GM12892 (cell line): Measurements from ENCODE around the gene COL16A1.

Source experiments
- POLR2A ChIP-seq: IDR thresholded peaks from 2 replicates; pipeline ENCODE4 v1.6.1; 2011; ENCODE audit warnings: low read depth, low read length, control low read depth
- POLR2AphosphoS5 ChIP-seq: IDR thresholded peaks from 2 replicates; pipeline ENCODE4 v1.6.1; 2011; ENCODE audit warnings: low read depth, low read length, control low read depth

DNA sequence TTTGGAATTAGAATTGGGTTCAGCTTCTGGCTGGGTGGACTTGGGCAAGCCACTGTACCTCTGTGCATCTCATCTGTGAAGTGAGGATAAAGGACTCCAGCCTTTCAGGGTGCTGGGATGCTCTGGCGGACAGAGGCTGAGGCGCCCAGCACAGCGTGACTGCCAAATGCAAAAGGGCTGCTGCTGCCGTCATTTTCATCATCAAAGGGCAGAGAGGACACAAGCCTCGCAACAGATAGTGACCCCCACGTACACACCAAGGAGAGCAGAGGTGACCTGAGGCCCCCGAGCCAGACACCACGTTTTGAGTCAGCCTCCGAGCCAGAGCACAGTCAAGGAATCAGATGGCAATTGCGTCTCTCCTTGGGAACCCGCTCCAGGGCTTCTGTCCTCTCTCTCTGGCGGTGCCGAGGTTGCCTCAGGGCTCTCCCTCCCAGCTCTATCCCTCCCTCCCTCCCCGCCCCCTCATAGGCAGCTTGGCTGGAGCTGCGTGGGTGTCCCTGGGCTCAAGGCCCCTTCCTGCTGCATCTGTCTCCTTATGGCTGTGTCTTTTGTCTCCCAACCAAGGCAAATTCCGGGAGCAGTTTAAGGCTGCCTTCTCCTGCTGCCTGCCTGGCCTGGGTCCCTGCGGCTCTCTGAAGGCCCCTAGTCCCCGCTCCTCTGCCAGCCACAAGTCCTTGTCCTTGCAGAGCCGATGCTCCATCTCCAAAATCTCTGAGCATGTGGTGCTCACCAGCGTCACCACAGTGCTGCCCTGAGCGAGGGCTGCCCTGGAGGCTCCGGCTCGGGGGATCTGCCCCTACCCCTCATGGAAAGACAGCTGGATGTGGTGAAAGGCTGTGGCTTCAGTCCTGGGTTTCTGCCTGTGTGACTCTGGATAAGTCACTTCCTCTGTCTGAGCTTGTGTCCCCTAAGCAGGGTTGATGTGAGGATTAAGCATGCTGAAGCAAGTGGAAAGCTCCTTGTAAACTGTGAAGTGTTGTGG is 77.3 kb downstream of the COL16A1 start:
- TF ChIP-seq POLR2A = no peak
- TF ChIP-seq POLR2AphosphoS5 = no peak
